SW 1271 (cell line): ENCODE results near the gene CMYA5.
"Not testable (repeated sequence)": the region's sequence is repeated elsewhere in the genome, so short reads cannot be mapped to it uniquely, and the experiment has no call there.

Experiments
- DNase-seq, 2 experiments: peaks; one replicate each; lab custom pipeline; 2025; lab: John Stamatoyannopoulos, UW

Gene CMYA5

DNA sequence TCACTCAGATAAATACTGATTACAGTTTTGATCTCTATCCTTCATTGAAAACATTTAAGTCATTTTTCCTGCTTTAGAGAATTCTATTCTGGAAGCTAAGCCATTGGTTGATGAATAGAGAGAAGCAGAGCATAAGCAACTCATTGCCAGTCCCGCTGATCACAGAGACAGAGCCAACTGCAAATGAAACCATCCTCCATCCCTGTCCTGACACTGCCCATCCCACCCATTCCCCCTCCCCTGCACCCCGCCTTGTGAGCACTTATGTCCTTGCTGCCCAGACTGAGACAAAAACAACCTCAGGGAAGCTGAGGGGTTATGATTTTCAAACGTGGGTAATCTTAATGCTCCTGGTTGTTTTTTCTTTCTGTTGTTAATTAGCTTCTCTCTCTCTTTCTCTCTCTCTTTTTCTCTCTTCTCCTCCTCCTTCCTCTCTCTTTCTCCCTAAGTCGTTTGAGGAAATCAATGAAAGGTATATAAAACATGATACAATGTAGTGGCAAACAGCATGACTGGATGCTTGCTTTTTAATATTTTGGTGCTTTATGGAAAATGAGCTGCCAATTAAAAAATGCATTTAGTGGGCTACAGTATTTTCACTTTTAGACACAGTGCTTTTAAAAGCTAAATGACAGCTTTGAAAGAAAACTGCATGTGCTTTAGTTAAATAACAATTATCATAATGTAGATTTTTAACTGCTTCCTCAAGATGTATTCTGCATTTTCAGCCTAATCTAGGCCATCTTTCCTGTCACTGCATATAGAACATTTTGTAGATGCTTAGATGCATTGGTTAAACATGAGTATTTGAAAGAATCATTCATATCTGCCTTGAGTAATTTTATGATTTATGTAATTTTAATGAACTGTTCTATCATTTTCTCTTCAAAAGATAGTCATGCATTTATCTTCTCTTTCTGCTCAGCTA, 57.3 kb downstream of the CMYA5 start:
- no peak for DNase-seq

DNA sequence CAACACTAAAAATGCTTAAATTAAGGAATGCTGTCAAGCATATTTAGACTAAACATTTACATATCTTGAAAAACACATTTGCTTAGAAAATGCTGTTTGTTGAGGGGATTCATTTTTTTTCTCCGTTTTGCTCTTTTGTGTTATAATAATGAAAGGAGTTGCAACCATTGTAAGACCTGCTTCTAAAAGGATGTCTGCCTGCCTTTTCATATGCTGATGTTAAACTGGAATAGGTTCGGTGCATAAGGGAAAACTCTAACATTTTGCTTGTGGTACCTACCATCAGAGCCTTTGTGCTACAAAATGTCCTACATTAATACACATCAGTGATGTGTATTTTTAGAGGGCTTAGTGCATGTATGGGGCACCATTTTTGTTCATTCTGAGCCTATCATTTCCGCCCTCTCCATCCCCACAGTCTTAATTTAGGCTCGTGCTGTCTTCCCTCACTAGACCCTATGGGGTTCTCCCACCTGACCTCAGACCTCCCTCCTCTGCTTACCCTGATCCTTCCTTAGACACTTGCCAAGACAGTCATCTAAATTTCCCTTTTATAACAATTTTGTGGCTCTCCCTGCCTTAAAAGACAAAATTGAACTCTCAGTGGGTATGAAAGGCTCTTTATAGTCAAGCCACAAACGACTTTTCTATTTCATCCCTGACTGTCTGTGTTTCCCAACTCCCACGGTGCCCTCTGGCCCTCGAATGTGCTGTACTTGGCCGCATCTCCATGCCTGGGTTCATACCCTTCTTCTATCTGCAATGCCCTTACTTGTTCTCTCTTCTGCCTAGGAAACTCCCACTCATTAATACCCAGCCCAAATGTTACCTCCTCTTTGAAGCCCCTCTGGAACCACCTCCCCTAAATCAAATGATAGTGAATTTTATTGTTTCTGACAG, 61.2 kb downstream of the CMYA5 start:
- DNase-seq = no peak

DNA sequence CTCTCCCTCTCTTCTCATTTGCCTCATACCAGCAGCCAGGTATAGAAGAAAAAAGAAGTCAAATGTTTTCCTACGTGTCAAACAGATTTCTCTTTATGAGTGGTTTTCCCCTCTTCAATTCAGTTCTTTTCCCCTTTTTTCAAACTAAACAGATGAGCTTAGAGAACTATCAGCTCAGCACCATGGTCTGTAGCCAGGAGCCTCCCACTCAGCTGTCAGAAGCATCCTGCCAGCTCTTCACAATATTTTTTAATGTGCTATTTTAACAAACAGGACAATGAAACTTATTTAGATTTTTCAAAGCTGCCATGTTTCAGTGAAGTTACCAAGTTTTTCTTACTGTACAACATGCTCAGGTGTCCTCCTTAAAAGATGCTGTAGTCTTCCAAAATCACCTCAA, 63.5 kb downstream of the CMYA5 start:
- DNase-seq = no peak

GRCh38 chr5:79753877-79754645, 64.4 kb downstream of the CMYA5 start:
- DNase-seq = no peak

GRCh38 chr5:79754865-79755555, 65.4 kb downstream of the CMYA5 start:
- no peak for DNase-seq

- DNase-seq = no peak
These were observed 66.4 kb downstream of the CMYA5 start for GRCh38 chr5:79756076-79756475.

DNA sequence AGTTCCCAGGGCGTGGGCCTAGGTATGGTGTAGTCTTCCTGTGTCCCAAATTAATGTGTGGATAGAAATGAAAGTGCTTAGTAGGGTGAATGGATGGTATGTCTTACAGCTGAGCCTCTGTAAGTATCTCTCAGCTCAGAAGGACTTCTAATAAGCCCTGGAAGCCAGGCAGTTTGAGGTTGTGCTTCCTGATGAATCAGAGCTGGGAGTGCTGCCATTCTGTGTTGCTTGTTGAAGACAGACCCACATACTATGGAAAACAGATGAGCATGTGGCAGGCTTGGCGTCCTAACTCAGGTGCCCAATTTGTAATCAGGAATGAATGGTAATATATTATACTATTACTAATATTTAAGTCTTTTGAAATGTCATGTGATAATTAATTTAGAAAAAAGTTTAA, 69.8 kb downstream of the CMYA5 start:
- no peak for DNase-seq

DNA sequence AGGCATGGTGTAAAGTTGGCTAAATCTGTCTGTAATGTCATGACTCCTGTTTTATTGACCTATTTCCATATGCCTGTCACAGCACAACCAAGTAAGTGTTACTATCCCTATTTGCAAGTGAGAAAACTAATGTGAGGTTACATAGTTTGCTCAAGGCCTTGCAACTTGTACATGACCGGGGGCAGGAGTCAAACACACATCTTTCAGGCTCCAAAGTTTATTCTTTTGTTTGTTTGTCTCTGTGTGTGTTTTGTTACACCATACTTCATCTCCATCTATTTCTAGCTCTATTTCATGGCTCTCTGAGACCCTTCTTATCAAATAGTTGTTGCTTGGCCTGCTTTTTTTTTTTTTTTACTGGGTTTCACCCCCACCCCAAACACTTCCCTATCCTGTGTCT, 70.2 kb downstream of the CMYA5 start:
- DNase-seq = no peak

GRCh38 chr5:79762929-79763328, 73.3 kb downstream of the CMYA5 start:
- DNase-seq = no peak

- not testable (repeated sequence) for DNase-seq
These were observed 74.5 kb downstream of the CMYA5 start for GRCh38 chr5:79764147-79764546.

- no peak for DNase-seq
These were observed 81.8 kb downstream of the CMYA5 start for GRCh38 chr5:79771387-79771786.

DNA sequence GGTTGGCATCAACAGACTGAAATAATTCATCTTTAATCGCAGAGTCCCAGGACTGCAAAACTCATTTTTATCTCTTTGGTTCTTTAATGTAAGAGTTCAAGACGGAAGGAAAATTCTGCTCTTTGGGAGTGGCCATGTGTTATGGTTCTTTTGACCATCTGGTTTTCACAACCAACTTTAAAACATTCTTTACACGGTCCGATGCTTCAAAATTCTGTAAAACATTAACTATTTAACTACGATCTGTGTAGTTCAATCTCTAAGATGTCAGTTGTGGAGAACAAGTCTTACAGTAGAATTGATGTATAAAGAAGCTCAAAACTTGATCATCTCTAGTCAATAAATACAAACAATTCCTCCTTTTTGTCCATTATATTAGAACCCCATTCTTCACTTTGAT, 83.0 kb downstream of the CMYA5 start:
- DNase-seq = no peak

DNA sequence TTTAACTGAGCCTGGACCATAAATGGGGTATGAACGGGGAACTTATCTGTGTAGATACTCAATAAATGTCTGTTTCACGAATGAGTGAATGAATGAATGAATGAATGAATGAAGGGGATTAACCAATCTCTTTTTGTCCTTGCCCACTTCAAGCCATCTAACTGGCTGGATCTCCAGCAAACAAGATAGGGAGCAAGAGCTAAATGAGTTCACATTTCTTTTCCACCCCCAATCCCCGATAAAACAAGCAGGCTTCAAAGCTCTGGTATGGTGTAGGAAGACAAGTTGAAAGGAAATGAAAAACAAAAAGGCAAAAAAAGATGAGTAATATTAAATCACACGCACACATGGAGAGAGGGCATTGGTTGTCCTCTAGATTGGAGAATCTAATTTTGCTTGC, 84.0 kb downstream of the CMYA5 start:
- DNase-seq = no peak

DNA sequence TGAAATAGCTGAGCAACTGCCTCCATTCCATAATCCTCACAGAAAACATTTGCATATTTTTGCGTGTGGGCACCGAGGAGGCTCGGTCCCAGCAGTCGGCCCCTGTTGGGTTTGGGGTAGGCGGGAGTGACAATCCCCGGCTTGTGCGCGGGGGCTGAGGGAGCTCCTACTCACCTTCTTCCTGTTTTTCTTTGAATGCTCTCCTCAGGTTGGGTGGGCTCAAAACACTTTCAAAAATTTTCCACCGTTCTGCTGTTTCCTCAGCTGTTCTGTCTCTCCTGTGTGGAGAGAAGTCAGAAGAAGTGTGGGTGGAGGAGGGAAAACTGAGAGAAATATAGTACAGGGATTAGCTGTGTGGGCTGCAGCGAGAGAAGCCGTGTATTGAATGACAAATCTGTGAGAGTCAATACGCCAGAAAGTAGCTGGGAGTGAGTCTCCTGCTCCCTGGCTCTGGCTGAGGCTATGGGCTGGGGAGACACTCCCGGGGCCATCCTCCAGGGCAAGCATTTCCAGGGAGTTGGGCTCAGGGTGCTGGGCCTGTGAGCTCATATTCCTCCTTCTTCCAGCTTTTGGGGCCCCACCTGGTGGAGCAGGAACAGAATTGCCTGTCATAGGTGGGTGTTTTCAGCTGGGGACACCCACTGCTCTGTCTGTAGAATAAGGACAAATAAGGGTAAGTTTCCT, 84.7 kb downstream of the CMYA5 start:
- DNase-seq = peak in 1 of 2 experiments; percentile 20

DNA sequence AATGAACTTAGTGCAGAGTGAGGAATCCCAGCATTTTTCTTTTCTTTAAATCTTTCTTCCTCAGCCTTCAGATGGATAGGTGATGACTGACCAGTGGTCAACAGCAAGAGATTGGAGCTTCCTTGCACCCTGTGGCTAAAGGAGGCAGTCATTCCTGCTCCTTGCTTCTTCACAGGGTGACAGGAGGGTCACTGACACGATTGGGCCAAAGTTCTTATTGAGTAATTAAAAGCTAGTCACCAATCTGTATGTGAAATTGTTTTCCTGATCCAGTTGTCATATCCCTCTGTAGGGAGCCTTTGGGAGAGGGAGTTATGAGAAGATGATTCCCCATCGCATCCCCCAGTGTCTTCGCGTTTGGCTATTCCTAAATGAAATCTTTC, 85.2 kb downstream of the CMYA5 start:
- no peak for DNase-seq

DNA sequence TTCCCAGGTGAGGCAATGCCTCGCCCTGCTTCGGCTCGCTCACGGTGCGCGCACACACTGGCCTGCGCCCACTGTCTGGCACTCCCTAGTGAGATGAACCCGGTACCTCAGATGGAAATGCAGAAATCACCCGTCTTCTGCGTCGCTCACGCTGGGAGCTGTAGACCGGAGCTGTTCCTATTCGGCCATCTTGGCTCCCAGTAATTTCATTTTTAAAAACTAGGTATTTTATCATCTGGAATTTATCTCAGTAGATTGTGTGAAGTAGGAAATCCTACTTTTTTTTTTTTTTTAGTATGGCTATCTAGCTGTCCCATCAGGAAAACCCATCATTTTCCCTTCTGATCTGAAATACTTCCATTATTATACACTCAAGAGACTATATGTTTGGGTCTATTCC, 95.1 kb downstream of the CMYA5 start:
- DNase-seq = not testable (repeated sequence)

DNA sequence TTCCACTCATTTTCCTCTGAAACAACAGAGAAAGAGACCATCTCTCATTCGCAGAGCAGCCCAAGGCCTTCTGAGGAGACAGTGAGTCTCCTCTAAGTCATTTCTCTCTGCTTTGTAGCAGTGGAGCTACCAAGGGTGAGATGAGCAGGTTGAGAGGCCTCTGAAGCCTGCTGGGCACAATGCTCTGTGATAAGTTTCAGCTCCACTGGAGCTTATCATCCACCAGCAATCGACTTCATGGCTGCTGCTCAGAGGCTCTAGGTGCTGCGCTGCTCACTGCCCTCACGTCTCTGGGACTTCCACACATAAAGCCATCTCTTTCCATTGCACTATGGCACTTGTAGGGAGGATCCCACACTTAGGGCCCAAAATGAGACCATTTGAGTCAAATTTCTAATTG, 96.3 kb downstream of the CMYA5 start:
- no peak for DNase-seq

DNA sequence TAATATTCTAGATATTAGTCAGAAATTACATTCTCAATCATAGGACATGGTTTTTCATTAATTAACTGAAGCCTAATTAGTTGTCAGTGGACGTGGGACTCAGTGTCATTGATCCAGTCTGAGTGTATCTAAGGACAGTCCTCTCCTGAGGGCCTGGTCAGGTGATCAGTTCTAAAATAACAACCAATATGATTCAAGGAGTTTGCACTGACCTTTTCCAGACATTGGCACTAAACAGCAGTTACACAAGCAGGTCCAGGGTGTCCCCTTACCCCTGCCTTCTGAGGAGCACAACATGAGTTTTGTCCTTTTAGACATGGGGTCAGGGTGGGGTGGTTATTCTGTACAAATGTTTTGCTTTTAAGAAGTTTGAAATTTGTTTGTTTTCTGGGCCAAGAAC, 97.8 kb downstream of the CMYA5 start:
- no peak for DNase-seq

- DNase-seq = no peak
These were observed 102.2 kb downstream of the CMYA5 start for GRCh38 chr5:79791843-79792242.

- DNase-seq = no peak
These were observed 102.8 kb downstream of the CMYA5 start for GRCh38 chr5:79792463-79792862.

DNA sequence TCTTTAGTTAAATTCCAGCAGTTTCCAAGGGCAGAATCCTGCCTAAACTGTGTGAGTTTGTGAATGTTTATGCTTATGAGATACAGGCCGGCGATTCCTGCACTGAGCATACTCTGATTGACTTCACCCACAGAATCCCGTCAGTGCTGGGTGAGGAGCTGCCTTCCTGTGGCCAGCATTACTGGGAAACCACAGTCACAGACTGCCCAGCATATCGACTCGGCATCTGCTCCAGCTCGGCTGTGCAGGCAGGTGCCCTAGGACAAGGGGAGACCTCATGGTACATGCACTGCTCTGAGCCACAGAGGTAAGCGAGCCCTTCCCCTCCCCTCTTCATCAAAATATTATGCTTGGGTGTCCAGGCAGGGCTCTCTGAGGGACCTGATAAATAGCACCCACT, 103.7 kb downstream of the CMYA5 start:
- no peak for DNase-seq
